K562 (cell line): ENCODE results near the gene ERLIN1. TPM values are rescaled to one million over a fixed set of nuclear protein-coding genes. Genes with fewer than 3 reads are reported as not detected.

Source experiments
- ATAC-seq: fragments of 200-7000 bp; cut with Tn5 transposase; 3 replicates; pipeline ENCODE4 v1.9.1; 2020; ENCODE audit warnings: moderate library complexity
- BruUV-seq: library from RNA; stranded (reverse); fragments of 400-500 nt; replicated peaks from 2 replicates; lab custom pipeline; 2021; lab: Mats Ljungman, UMichigan
- CTCF ChIA-PET: fragments of 300-600 bp; formaldehyde crosslinking; extraction: SDS; loops from one replicate; lab custom pipeline; 2021; ENCODE audit warnings: low intra/inter-chr PET ratio; lab: Yijun Ruan, JAX
- POLR2A ChIA-PET: fragments of 300-600, 350-650 bp; sonication (Branson Sonifier 250); formaldehyde crosslinking; extraction: SDS; loops from one replicate; lab custom pipeline; 2021; ENCODE audit warnings: antibody characterized with exemption, inconsistent platforms; lab: Yijun Ruan, JAX
- DNase-seq, 4 experiments: peaks; one replicate each; pipeline versions ENCODE4 v3.0.0 to v3.0.0-alpha.2; 2011 to 2018; ENCODE audit warnings: low spot score in 3 of 4, mixed read lengths in 3 of 4; ENCODE audit errors: extremely low read depth in 1 of 4
- FAIRE-seq: peaks from 2 replicates; lab custom pipeline; 2011; peaks lifted over from hg19 to GRCh38; lab: Jason Lieb, UNC
- H2AFZ ChIP-seq: 2 replicates; pipeline ENCODE4 v1.6.0; 2011; ENCODE audit warnings: low read depth, low read length, control low read depth, inconsistent platforms
- H3K27ac ChIP-seq: fragments of 200-600 bp; 3 replicates; pipeline ENCODE4 v1.8.0; 2011; ENCODE audit warnings: low read depth, mild to moderate bottlenecking, control low read depth, inconsistent platforms, low read length, moderate library complexity, mixed read lengths; ENCODE audit errors: extremely low read depth
- H3K27me3 ChIP-seq, 2 experiments: fragments of 300-600 bp in 1 of 2; 2 replicates in 1 of 2; 3 replicates in 1 of 2; pipeline versions ENCODE4 v1.6.0 to v1.8.0; 2011; ENCODE audit warnings: inconsistent platforms in 2 of 2, low read length in 2 of 2, mild to moderate bottlenecking in 1 of 2, mixed read lengths in 1 of 2, moderate library complexity in 1 of 2; ENCODE audit not compliant: control insufficient read depth in 2 of 2, insufficient read depth in 2 of 2
- H3K36me3 ChIP-seq: fragments of 300-600 bp; 3 replicates; pipeline ENCODE4 v1.8.0; 2011; ENCODE audit warnings: mild to moderate bottlenecking, low read length, inconsistent platforms; ENCODE audit not compliant: control insufficient read depth, insufficient read depth
- H3K4me1 ChIP-seq, 2 experiments: fragments of 200-600 bp in 1 of 2; replicated peaks in 1 of 2; 2 replicates in 1 of 2; 3 replicates in 1 of 2; pipeline versions ENCODE4 v1.5.1 to v1.8.0; 2011; ENCODE audit warnings: inconsistent platforms in 2 of 2, low read length in 2 of 2, mild to moderate bottlenecking in 1 of 2, mixed read lengths in 1 of 2, moderate library complexity in 1 of 2; ENCODE audit not compliant: control insufficient read depth in 2 of 2, insufficient read depth in 2 of 2
- H3K4me2 ChIP-seq: 2 replicates; pipeline ENCODE4 v1.6.1; 2011; ENCODE audit warnings: low read length, control low read depth, inconsistent platforms, mixed read lengths; ENCODE audit not compliant: insufficient read depth
- H3K4me3 ChIP-seq: fragments of 200-600 bp; sonication (generic), shearing (Covaris generic); 2 replicates; pipeline ENCODE4 v1.5.1; 2016; ENCODE audit warnings: control low read depth, inconsistent platforms
- H3K79me2 ChIP-seq: fragments of 200-600 bp; 3 replicates; pipeline ENCODE4 v1.8.0; 2011; ENCODE audit warnings: low read length, inconsistent platforms; ENCODE audit not compliant: control insufficient read depth, insufficient read depth
- H3K9ac ChIP-seq, 2 experiments: 2 replicates each; pipeline versions ENCODE4 v1.6.0 to v1.6.1; 2011; ENCODE audit warnings: low read depth in 2 of 2, low read length in 2 of 2, control low read depth in 1 of 2, inconsistent platforms in 1 of 2, mild to moderate bottlenecking in 1 of 2, mixed read lengths in 1 of 2; ENCODE audit not compliant: insufficient read depth in 1 of 2
- H3K9me1 ChIP-seq: one replicate; pipeline ENCODE4 v1.6.0; 2011; ENCODE audit warnings: inconsistent platforms, mild to moderate bottlenecking, low read length, moderate library complexity; ENCODE audit not compliant: control insufficient read depth, insufficient read depth
- H3K9me3 ChIP-seq: replicated peaks from 2 replicates; pipeline ENCODE4 v1.5.1; 2011; ENCODE audit warnings: low read depth, low read length, inconsistent platforms; ENCODE audit not compliant: control insufficient read depth, insufficient read depth
- H4K20me1 ChIP-seq: replicated peaks from 2 replicates; pipeline ENCODE4 v1.6.1; 2011; ENCODE audit warnings: low read length, inconsistent platforms, mixed read lengths; ENCODE audit not compliant: control insufficient read depth, insufficient read depth
- HDAC2 ChIP-seq: fragments of 450-650 bp; IDR thresholded peaks from 2 replicates; pipeline ENCODE4 v1.6.1; 2016; ENCODE audit warnings: mild to moderate bottlenecking
- JUNB ChIP-seq: fragments of 450-650 bp; formaldehyde crosslinking; conservative IDR thresholded peaks from 2 replicates; pipeline ENCODE4 v1.4.0; 2020; ENCODE audit warnings: mild to moderate bottlenecking
- KLF1 ChIP-seq: fragments of 450-650 bp; IDR thresholded peaks from 2 replicates; pipeline ENCODE4 v1.6.1; 2016; ENCODE audit warnings: missing genetic modification characterization, missing compliant biosample characterization
- MAFG ChIP-seq: fragments of 450-650 bp; conservative IDR thresholded peaks from 2 replicates; pipeline ENCODE4 v1.6.1; 2016; ENCODE audit warnings: missing genetic modification characterization, missing compliant biosample characterization
- PTRF ChIP-seq: fragments of 450-650 bp; IDR thresholded peaks from 2 replicates; pipeline ENCODE4 v1.6.1; 2016; ENCODE audit warnings: mild to moderate bottlenecking, missing genetic modification characterization, missing compliant biosample characterization
- RBM22 ChIP-seq: fragments of 200-400 bp; formaldehyde crosslinking; IDR thresholded peaks from 2 replicates; pipeline ENCODE4 v1.6.1; 2018; ENCODE audit warnings: low read length, low read depth; ENCODE audit not compliant: poor library complexity, severe bottlenecking
- SP2 ChIP-seq: IDR thresholded peaks from 2 replicates; pipeline ENCODE4 v1.6.1; 2011; ENCODE audit warnings: mild to moderate bottlenecking, low read depth, low read length, moderate library complexity; ENCODE audit not compliant: poor library complexity, severe bottlenecking; ENCODE audit errors: extremely low read depth
- TAF7 ChIP-seq: fragments of 450-650 bp; IDR thresholded peaks from 2 replicates; pipeline ENCODE4 v1.6.1; 2016; ENCODE audit warnings: missing genetic modification characterization, missing compliant biosample characterization
- TCF7 ChIP-seq: sonication (generic); IDR thresholded peaks from 2 replicates; pipeline ENCODE4 v1.6.1; 2016; ENCODE audit warnings: antibody characterized with exemption, borderline replicate concordance
- TSHZ1 ChIP-seq: fragments of 250-450 bp; sonication (Bioruptor Pico); IDR thresholded peaks from 2 replicates; pipeline ENCODE4 v1.4.0; 2020; ENCODE audit warnings: mild to moderate bottlenecking, moderate library complexity
- ZFP1 ChIP-seq: fragments of 450-650 bp; formaldehyde crosslinking; IDR thresholded peaks from 2 replicates; pipeline ENCODE4 v1.4.0; 2020; ENCODE audit warnings: mild to moderate bottlenecking, mixed read lengths
- ZNF384 ChIP-seq: IDR thresholded peaks from 2 replicates; pipeline ENCODE4 v1.6.1; 2012; ENCODE audit warnings: low read depth, low read length, improper control_type of control experiment
- WGBS: fragments of 100-300 bp; shearing (Covaris generic); methylation state at CpG from one replicate; pipeline ENCODE4 v1.1.6; 2016; ENCODE audit warnings: low coverage, mixed read lengths; ENCODE audit not compliant: insufficient coverage; ENCODE audit errors: missing lambda C conversion rate; 5-methylcytosine and 5-hydroxymethylcytosine counted together
- in situ Hi-C: fragments of 300-500 bp; cut with MboI; formaldehyde crosslinking; loops from 4 replicates; pipeline ENCODE4 v1.15.0; 2018; ENCODE audit warnings: inconsistent platforms, mixed read lengths
- intact Hi-C: fragments of 100-400 bp; cut with micrococcal nuclease; formaldehyde crosslinking; loops from 2 replicates; pipeline ENCODE4 v1.14.2; 2022
- polyA plus RNA-seq, 8 experiments: library from polyadenylated mRNA; depleted of rRNA in 4 of 8; stranded (reverse) in 5 of 8; unstranded in 3 of 8; fragments of >200 nt; fragmentation: Nextera tagmentation in 2 of 8; fragmentation: Illumina TruSeq in 1 of 8; extraction: Ambion mirVana in 2 of 8; extraction: Trizol in 1 of 8; gene quantifications; 2 replicates each; pipeline versions ENCODE4 v1.2.1 to v1.2.3, GENCODE V29; 2011 to 2014; ENCODE audit warnings: inconsistent platforms in 1 of 8, missing spikeins in 1 of 8
- total RNA-seq, 7 experiments: library from RNA; depleted of rRNA in 6 of 7; stranded (reverse); fragments of >200 nt in 6 of 7; fragmentation: Illumina TruSeq in 2 of 7; extraction: Trizol in 2 of 7; gene quantifications; 2 replicates each; pipeline versions ENCODE4 v1.2.1 to v1.2.3, GENCODE V29; 2011 to 2021; ENCODE audit warnings: low replicate concordance in 1 of 7

The ERLIN1 gene
- total and polyA plus RNA-seq, 9 of the 15 experiments (the other 6 are each of a cell fraction or from before 2014, with no cell fraction given), result 9.8 to 26.8 (median 15.5) TPM

GRCh38 chr10:100182908-100183307 lies 2.9 kb downstream of the ERLIN1 start:
- POLR2A ChIA-PET, result no interaction called here
- no peak overlapping the region for H3K4me2 ChIP-seq
- CTCF ChIA-PET, result no interaction called here
- H3K4me3 ChIP-seq, result no peak overlapping the region
- no peak overlapping the region for H2AFZ ChIP-seq
- in situ Hi-C loops (no loop called here), intact Hi-C loops (no loop called here)
- H3K4me1 ChIP-seq, result peaks cover 0 to 6% of the 10 kb centered on the region in 2 experiments; a peak in 2 of 5 replicates
- no TSS peak for BruUV-seq
- DNase-seq (no peak), FAIRE-seq (no peak), ATAC-seq (no peak)
- H3K9me1 ChIP-seq, result no peaks in the 10 kb centered on the region
- peaks cover 51% of the 10 kb centered on the region; the same call in 2 of the 3 replicates for H3K36me3 ChIP-seq
- 84% methylated on average over 3 of the region's 3 CpGs for WGBS
- H3K9ac ChIP-seq, result no peak overlapping the region
- no peaks in the 10 kb centered on the region for H3K9me3 ChIP-seq
- H4K20me1 ChIP-seq, result no peaks in the 10 kb centered on the region
- TF ChIP-seq RBM22, result no peak
- no peak for TF ChIP-seq ZFP1 (CRISPR knock-in tag)
- 0 out of 3 replicates have a peak overlapping the region, but pooled peaks have one; percentile 19 for H3K27ac ChIP-seq
- H3K79me2 ChIP-seq, result peaks cover 63% of the 10 kb centered on the region
- no peaks in the 10 kb centered on the region for H3K27me3 ChIP-seq

GRCh38 chr10:100182281-100182680 lies 3.5 kb downstream of the ERLIN1 start:
- H3K9ac ChIP-seq, result no peak overlapping the region
- CTCF ChIA-PET, result no interaction called here
- BruUV-seq, result no TSS peak
- POLR2A ChIA-PET, result no interaction called here
- no peaks in the 10 kb centered on the region for H4K20me1 ChIP-seq
- peaks cover 57% of the 10 kb centered on the region for H3K79me2 ChIP-seq
- intact Hi-C loops (no loop called here), in situ Hi-C loops (no loop called here)
- DNase-seq (no peak), ATAC-seq (no peak), FAIRE-seq (no peak)
- no peaks in the 10 kb centered on the region for H3K9me1 ChIP-seq
- WGBS, result 94% methylated on average over 6 of the region's 6 CpGs
- no peak overlapping the region for H3K4me2 ChIP-seq
- H3K27me3 ChIP-seq, result no peaks in the 10 kb centered on the region
- H3K9me3 ChIP-seq, result no peaks in the 10 kb centered on the region
- H3K4me3 ChIP-seq, result no peak overlapping the region
- peaks cover 54% of the 10 kb centered on the region; the same call in 2 of the 3 replicates for H3K36me3 ChIP-seq
- peaks cover 0 to 6% of the 10 kb centered on the region in 2 experiments; a peak in 2 of 5 replicates for H3K4me1 ChIP-seq
- no peak overlapping the region for H3K27ac ChIP-seq
- H2AFZ ChIP-seq, result no peak overlapping the region
- TF ChIP-seq TSHZ1 (CRISPR knock-in tag) (no peak), TCF7 (no peak), PTRF (no peak), KLF1 (tag) (no peak), JUNB (CRISPR knock-in tag) (no peak), MAFG (tag) (no peak), TAF7 (no peak), SP2 (no peak), ZNF384 (no peak), HDAC2 (no peak)
